Testis (tissue), 3 donors: Measurements from ENCODE around the gene ABCA4. TPM values are rescaled to one million over a fixed set of nuclear protein-coding genes. Genes with fewer than 3 reads are reported as not detected.

Source experiments
- DNase-seq: peaks from one replicate; pipeline ENCODE4 v3.0.0-alpha.2; 2019
- H3K27ac ChIP-seq, 2 donors: fragments of 200-600 bp; sonication (generic); one replicate each; pipeline ENCODE4 v1.5.1; 2019
- H3K27me3 ChIP-seq: fragments of 200-600 bp; sonication (generic); one replicate; pipeline ENCODE4 v1.5.1; 2019
- H3K36me3 ChIP-seq: fragments of 200-600 bp; sonication (generic); one replicate; pipeline ENCODE4 v1.5.1; 2017; ENCODE audit warnings: low read depth; ENCODE audit errors: missing control alignments
- H3K4me1 ChIP-seq: fragments of 200-600 bp; sonication (generic); one replicate; pipeline ENCODE4 v1.5.1; 2019
- H3K4me3 ChIP-seq, 2 donors: fragments of 200-600 bp; sonication (generic); one replicate each; pipeline ENCODE4 v1.5.1; 2017 to 2019
- H3K9me3 ChIP-seq: fragments of 200-600 bp; sonication (generic); one replicate; pipeline ENCODE4 v1.5.1; 2017
- CTCF ChIP-seq, 3 experiments: fragments of 450-650 bp in 2 of 3; fragments of 200-600 bp in 1 of 3; sonication (generic) in 1 of 3; IDR thresholded peaks; one replicate each; pipeline ENCODE4 v1.5.1; 2016 to 2019; ENCODE audit warnings: antibody characterized with exemption in 3 of 3, mild to moderate bottlenecking in 2 of 3, moderate library complexity in 1 of 3
- POLR2A ChIP-seq: fragments of 450-650 bp; IDR thresholded peaks from one replicate; pipeline ENCODE4 v1.6.1; 2017; ENCODE audit warnings: antibody characterized with exemption, mild to moderate bottlenecking, moderate library complexity
- WGBS, 2 donors: methylation state at CpG; one replicate each; pipeline ENCODE4 v1.1.5; 2018; 5-methylcytosine and 5-hydroxymethylcytosine counted together
- intact Hi-C: fragments of 100-400 bp; cut with DNase I; formaldehyde crosslinking; loops from one replicate; pipeline ENCODE4 v1.15.1; 2023; ENCODE audit warnings: low total_unique reads
- polyA plus RNA-seq: library from polyadenylated mRNA; stranded (reverse); fragments of 350-450 nt; fragmentation: Illumina TruSeq; extraction: RNeasy Lipid Tissue Mini Kit (QIAGEN cat#74804); gene quantifications from one replicate; pipeline ENCODE4 v1.2.3, GENCODE V29; 2014; ENCODE audit warnings: low read depth, low replicate concordance; ENCODE audit not compliant: insufficient read depth
- total RNA-seq, 2 donors: library from RNA; depleted of rRNA; stranded (reverse); fragments of >200 nt; gene quantifications; one replicate each; pipeline ENCODE4 v1.2.3, GENCODE V29; 2016

Gene ABCA4
- total and polyA plus RNA-seq, 3 donors from 2014 or later = 1.6 to 1.8 (median 1.8) TPM

- Histone ChIP-seq H3K27me3 (no peaks in the 10 kb centered on the region), H3K4me3 (no peak overlapping the region), H3K36me3 (no peaks in the 10 kb centered on the region), H3K9me3 (no peaks in the 10 kb centered on the region), H3K27ac (peak overlapping the region in 1 of 2 donors; percentile 71), H3K4me1 (peaks cover 6% of the 10 kb centered on the region)
- intact Hi-C loops = no loop called here
- DNase-seq = peak; percentile 90
- WGBS, 2 donors = 11 to 17% methylated on average over 4 of the region's 4 CpGs
- peak; percentile 50 to 89 (median 70) for TF ChIP-seq CTCF (IDR thresholded peaks at IDR 0.05)
- TF ChIP-seq POLR2A = no peak
These were observed 81.5 kb downstream of the ABCA4 start for GRCh38 chr1:94039514-94039870.

- no peak overlapping the region for H3K4me3 ChIP-seq
- WGBS, 2 donors = 80 to 83% methylated on average over 3 of the region's 3 CpGs
- H3K4me1 ChIP-seq = peaks cover 5% of the 10 kb centered on the region
- TF ChIP-seq CTCF (IDR thresholded peaks at IDR 0.05) = no peak
- no peak for TF ChIP-seq POLR2A
- DNase-seq = no peak
- H3K9me3 ChIP-seq = no peaks in the 10 kb centered on the region
- no peaks in the 10 kb centered on the region for H3K36me3 ChIP-seq
- peak overlapping the region in 1 of 2 donors; percentile 71 for H3K27ac ChIP-seq
- no peaks in the 10 kb centered on the region for H3K27me3 ChIP-seq
- intact Hi-C loops = no loop called here
These were observed 82.4 kb downstream of the ABCA4 start for GRCh38 chr1:94038511-94038910.

GRCh38 chr1:94037392-94038229 is 83.3 kb downstream of the ABCA4 start:
- DNase-seq = no peak
- Histone ChIP-seq H3K36me3 (no peaks in the 10 kb centered on the region), H3K4me1 (peaks cover 5% of the 10 kb centered on the region), H3K27ac (no peak overlapping the region), H3K9me3 (no peaks in the 10 kb centered on the region), H3K4me3 (no peak overlapping the region), H3K27me3 (no peaks in the 10 kb centered on the region)
- TF ChIP-seq POLR2A = no peak
- no peak for TF ChIP-seq CTCF (IDR thresholded peaks at IDR 0.05)
- intact Hi-C loops = no loop called here
- WGBS, 2 donors = 81 to 87% methylated on average over 9 of the region's 9 CpGs

- Histone ChIP-seq H3K4me1 (peaks cover 5% of the 10 kb centered on the region), H3K27me3 (no peaks in the 10 kb centered on the region), H3K4me3 (no peak overlapping the region), H3K36me3 (no peaks in the 10 kb centered on the region), H3K9me3 (no peaks in the 10 kb centered on the region), H3K27ac (no peak overlapping the region)
- TF ChIP-seq CTCF (IDR thresholded peaks at IDR 0.05) = no peak
- TF ChIP-seq POLR2A = no peak
- no peak for DNase-seq
- WGBS, 2 donors = 41 to 57% methylated on average over 6 of the region's 6 CpGs
- intact Hi-C loops = no loop called here
These were observed 84.2 kb downstream of the ABCA4 start for GRCh38 chr1:94036730-94037129.

- no peak overlapping the region for H3K27ac ChIP-seq
- H3K36me3 ChIP-seq = no peaks in the 10 kb centered on the region
- H3K4me1 ChIP-seq = no peaks in the 10 kb centered on the region
- no peaks in the 10 kb centered on the region for H3K9me3 ChIP-seq
- H3K4me3 ChIP-seq = no peak overlapping the region
- DNase-seq = no peak
- intact Hi-C loops = no loop called here
- no peaks in the 10 kb centered on the region for H3K27me3 ChIP-seq
- TF ChIP-seq CTCF (IDR thresholded peaks at IDR 0.05) (no peak), POLR2A (no peak)
- 73 to 83% methylated on average over 3 of the region's 3 CpGs for WGBS, 2 donors
These were observed 87.1 kb downstream of the ABCA4 start for GRCh38 chr1:94033849-94034248.
